GF-D8 (cell line): ENCODE results near the gene DDX39B.
A peak's percentile ranks its signal among the peaks of the same experiment; 100 is the strongest.
"Not testable (repeated sequence)": the region's sequence is repeated elsewhere in the genome, so short reads cannot be mapped to it uniquely, and the experiment has no call there.

Experiments
- DNase-seq: peaks from one replicate; lab custom pipeline; 2025; lab: John Stamatoyannopoulos, UW

DDX39B gene

DNA sequence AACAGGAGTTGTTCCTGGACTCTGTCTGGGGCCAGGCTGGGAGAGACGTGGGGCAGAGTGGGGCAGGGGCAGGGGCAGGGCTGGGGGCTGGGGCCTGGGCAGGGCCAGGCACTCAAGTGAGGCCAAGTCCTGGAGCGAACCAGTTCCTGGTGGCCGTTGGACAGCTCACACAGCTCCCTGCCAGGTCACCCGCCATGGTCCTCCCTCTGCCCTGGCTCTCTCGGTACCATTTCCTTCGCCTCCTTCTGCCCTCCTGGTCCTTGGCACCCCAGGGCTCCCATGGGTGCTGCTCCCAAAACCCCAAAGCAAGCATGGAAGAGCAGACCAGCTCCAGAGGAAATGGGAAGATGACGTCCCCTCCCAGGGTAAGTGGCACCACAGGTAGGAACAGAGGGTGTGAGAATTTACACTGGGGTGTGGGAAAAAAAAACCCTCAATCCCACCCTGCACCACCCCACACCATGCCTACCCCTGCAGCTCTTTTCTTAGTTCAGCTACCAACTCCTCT is 12.9 kb downstream of the DDX39B start, which contains the start of gene MCCD1:
MCCD1 (plus strand) TSS at position 142 of the 508 bp plus-strand sequence; CDS start at position 195, 53 bp downstream.
- no peak for DNase-seq

- DNase-seq = no peak
These were observed 13.5 kb downstream of the DDX39B start for GRCh38 chr6:31528307-31528777.

DNA sequence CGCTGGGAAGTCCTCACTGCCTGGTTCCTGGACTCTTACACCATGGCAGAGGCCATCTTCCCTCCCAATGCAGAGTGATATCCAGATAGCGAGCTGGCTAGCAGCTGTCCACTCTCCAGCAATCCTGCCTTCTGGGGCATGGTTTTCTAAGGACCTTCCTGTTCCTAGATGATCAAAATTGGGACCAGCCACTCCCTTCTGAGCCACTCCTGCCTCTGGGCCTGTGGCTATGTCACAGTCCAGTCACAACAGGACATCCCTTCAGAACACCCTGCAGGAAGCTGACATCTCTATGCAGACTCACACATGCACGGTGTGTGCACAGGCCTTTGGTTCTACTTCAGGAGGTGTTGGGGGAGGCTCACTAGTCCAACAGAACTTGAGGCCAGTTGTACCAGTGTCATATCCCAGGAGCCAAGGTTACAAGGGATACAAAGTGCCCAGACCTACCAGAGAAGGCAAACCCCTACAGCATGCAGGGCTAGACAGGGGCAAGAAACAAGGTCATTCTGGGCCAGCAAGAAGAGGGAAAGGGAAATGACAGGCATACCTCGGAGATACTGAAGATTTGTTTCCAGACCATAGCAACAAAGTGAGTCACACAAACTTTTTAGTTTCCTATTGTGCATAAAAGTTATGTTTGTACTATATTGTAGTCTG is 15.7 kb downstream of the DDX39B start:
- no peak for DNase-seq

DNA sequence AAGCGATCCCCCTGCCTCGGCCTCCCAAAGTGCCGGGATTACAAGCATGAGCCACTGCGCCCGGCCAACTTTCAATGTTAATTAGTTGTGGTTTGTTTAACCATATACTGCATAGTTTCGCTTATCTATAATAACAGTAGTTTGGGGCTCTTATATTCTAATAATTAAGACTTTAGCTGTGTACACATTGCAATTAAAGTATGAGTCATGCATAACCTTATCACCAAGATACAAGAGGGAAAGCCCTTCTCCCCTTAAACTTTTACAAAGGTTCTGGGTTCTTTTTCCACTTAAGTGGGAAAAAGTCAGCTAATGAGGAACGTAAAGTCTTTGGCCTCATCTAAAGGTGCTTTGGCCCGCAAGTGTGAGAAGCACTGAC is 16.3 kb downstream of the DDX39B start:
- no peak for DNase-seq

GRCh38 chr6:31521835-31522234 is 20.0 kb downstream of the DDX39B start:
- no peak for DNase-seq

- no peak for DNase-seq
These were observed 28.2 kb downstream of the DDX39B start for GRCh38 chr6:31513456-31514165.

GRCh38 chr6:31510007-31510406 is 31.8 kb downstream of the DDX39B start:
- no peak for DNase-seq

DNA sequence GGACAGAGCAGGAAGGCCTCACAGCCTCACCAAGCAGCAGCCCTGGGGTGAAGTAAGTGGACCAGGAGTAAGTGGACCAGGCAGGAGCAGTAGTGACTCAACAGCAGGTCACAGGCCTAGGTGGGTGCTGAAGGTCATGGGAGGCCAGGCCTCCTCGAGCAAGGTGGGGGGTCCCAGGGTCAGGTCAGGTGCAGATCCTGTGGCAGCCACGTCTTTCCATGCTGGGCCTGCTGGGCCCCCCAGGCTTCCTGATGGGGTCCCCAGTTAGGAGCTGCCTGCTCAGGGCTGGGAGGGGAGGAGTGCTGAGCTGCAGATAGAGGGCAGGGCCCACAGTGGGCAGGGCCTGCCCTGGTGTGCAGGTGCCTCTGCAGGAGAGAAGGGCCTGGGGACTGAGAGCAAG is 32.8 kb downstream of the DDX39B start:
- not testable (repeated sequence) for DNase-seq

DNA sequence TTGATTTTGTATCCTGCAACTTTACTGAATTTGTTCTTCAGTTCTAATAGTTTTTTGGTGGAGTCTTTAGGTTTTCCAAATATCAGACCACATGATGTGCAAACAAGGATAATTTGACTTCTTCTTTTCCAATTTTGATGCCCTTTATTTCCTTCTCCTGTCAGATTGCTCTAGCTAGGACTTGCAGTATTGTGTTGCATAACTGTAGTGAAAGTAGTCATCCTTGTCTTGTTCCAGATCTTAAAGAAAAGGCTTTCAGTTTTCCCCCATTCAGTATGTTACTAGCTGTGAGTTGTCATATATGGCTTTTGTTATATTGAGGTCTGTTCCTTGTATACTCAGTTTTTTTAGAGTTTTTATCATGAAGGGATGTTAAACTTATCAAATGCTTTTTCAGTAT is 39.2 kb downstream of the DDX39B start:
- DNase-seq = no peak

GRCh38 chr6:31499648-31500047 is 42.2 kb downstream of the DDX39B start:
- not testable (repeated sequence) for DNase-seq

DNA sequence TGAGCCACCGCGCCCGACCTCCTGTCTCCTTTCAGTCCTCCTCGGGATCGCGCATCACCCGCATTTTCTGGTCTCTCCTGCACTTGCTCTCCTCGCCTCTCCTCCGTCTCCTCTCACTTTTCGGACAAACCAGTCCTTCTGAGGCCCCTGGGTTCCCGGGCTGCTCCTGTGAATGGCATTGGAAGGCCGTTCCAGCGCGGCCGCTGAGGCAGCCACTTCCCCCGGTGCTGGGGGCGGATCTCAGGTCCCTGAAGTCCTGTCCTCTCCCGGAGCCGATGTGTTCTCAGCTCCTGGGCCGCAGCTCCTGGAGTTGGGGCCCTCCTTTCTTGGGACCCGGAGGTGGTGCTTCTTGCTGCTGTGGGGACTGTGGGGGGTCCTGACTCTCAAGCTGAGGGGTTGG is 43.1 kb downstream of the DDX39B start:
- no peak for DNase-seq

- DNase-seq = no peak
These were observed 44.0 kb downstream of the DDX39B start, which contains the start of gene MICB for GRCh38 chr6:31497531-31498476. Gene MICB, plus strand, starts transcription at chr6:31498145. Its CDS starts 49 bp downstream, at chr6:31498194.

GRCh38 chr6:31496826-31497225 is 45.0 kb downstream of the DDX39B start:
- not testable (repeated sequence) for DNase-seq

- no peak for DNase-seq
These were observed 46.2 kb downstream of the DDX39B start for GRCh38 chr6:31495580-31495979.

DNA sequence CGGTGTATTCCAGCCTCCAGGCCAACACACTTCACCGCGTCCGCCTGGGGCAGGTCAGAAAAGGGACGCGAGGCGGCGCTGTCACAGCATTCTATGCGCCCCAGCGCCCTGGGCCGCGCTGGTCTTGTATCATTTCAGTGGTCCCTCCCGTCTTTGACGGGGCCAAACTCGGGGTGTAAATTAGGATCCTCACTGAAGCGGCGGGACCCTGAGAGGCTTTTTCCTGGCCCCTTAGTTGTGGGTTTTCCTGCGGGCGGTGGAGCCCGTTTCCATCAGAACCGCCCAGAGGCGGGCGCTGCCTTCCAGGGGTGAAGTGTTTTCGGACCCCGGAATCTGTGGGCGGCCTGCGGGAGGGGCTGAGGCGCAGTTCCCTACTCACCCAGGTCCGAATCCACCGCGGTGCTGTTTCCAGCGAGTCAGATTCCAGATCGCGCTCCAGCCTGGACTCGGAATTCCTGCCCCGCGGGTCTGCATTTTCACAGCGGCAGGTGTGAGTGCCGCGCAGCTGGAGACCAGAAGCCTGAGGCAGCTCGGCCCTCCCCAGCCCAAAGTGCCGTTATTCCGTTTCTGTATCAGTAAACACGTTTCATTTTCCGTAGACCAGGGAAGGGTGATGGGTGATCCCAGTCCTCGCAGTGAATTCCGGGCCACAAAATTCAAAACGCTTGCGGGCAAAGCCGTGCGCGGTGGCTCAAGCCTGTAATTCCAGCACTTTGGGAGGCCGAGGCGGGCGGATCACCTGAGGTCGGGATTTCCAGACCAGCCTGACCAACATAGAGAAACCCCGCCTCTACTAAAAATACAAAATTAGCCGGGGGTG is 47.7 kb downstream of the DDX39B start:
- peak; percentile 45 for DNase-seq

DNA sequence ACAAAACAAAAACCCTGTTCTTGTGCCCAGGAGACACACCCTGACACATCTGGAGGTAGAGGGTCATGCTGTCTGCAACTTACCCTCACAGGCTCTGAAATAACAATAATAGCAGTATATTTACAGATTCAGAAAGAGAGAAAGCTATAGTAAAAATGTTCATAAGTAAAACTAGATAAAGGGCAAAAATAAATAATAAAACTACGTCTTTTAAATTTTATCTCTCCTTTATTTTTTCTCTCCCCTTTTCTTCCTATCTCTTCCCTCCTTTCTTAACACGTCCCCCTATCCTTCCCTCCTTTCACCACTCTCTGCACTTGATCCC is 48.3 kb downstream of the DDX39B start:
- DNase-seq = not testable (repeated sequence)

- no peak for DNase-seq
These were observed 51.5 kb downstream of the DDX39B start for GRCh38 chr6:31490115-31490873.

DNA sequence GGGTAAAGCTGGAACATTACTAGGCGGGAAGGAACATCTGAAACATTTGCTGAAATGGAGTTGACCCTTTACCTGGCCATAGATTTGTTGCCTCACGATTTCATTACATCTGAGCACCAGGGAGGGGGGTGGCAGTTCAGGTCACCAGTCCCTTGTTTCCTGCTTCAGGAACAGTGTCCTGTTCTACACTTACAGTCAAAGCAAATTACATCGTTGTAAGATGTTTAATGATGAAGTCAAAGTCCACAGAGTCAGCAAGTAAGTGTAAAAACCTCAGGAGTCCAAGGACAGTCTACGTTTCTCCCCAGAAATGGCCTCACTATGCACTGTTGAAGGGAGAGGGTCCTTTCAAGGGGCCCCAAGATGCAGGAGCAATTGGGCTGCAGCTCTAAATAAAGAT is 52.7 kb downstream of the DDX39B start:
- no peak for DNase-seq

- not testable (repeated sequence) for DNase-seq
These were observed 54.1 kb downstream of the DDX39B start for GRCh38 chr6:31487674-31488073.

GRCh38 chr6:31486065-31486837 is 55.6 kb downstream of the DDX39B start:
- DNase-seq = not testable (repeated sequence)
